PC-9 (cell line): Measurements from ENCODE around the gene DBF4B. TPM values are rescaled to one million over a fixed set of nuclear protein-coding genes. Genes with fewer than 3 reads are reported as not detected.
"Not testable (repeated sequence)": the region's sequence is repeated elsewhere in the genome, so short reads cannot be mapped to it uniquely, and the experiment has no call there.

Source experiments
- BruUV-seq: library from RNA; stranded (reverse); fragments of 400-500 nt; replicated peaks from 2 replicates; lab custom pipeline; 2021; lab: Mats Ljungman, UMichigan
- CTCF ChIA-PET: fragments of 300-600 bp; sonication (Branson Sonifier 250); formaldehyde crosslinking; loops from one replicate; lab custom pipeline; 2022; ENCODE audit warnings: antibody characterized with exemption; lab: Charles Lee
- POLR2A ChIA-PET: fragments of 300-600 bp; sonication (Branson Sonifier 250); formaldehyde crosslinking; loops from one replicate; lab custom pipeline; 2022; ENCODE audit warnings: antibody characterized with exemption; ENCODE audit not compliant: unreplicated experiment; lab: Charles Lee
- DNase-seq, 2 experiments: peaks; one replicate each; pipeline versions ENCODE4 v3.0.0 to v3.0.0-alpha.2; 2015 to 2022; ENCODE audit warnings: mixed read lengths in 1 of 2
- H2AFZ ChIP-seq: fragments of 200-600 bp; sonication (generic); 2 replicates; pipeline ENCODE4 v1.8.1; 2017; ENCODE audit warnings: antibody characterized with exemption
- H3F3A ChIP-seq: fragments of 200-600 bp; sonication (generic); 2 replicates; pipeline ENCODE4 v1.8.1; 2017; ENCODE audit warnings: antibody characterized with exemption, mild to moderate bottlenecking, low read depth; ENCODE audit not compliant: insufficient read depth
- H3K27ac ChIP-seq: fragments of 200-600 bp; sonication (generic); 2 replicates; pipeline ENCODE4 v1.6.1; 2016; ENCODE audit warnings: mixed run types
- H3K27me3 ChIP-seq: fragments of 200-600 bp; sonication (generic); 2 replicates; pipeline ENCODE4 v1.6.1; 2016; ENCODE audit warnings: low read depth, mixed run types; ENCODE audit not compliant: insufficient read depth
- H3K36me3 ChIP-seq: fragments of 200-600 bp; sonication (generic); 2 replicates; pipeline ENCODE4 v1.6.1; 2016; ENCODE audit warnings: low read depth, mixed run types
- H3K4me1 ChIP-seq: fragments of 200-600 bp; sonication (generic); replicated peaks from 2 replicates; pipeline ENCODE4 v1.6.1; 2016; ENCODE audit warnings: mixed run types; ENCODE audit not compliant: insufficient read depth
- H3K4me2 ChIP-seq: fragments of 200-600 bp; sonication (generic); 2 replicates; pipeline ENCODE4 v1.6.1; 2017; ENCODE audit warnings: mixed run types
- H3K4me3 ChIP-seq: fragments of 200-600 bp; sonication (generic); 2 replicates; pipeline ENCODE4 v1.6.1; 2016; ENCODE audit warnings: mixed run types
- H3K79me2 ChIP-seq: fragments of 200-600 bp; sonication (generic); 2 replicates; pipeline ENCODE4 v1.6.1; 2017; ENCODE audit warnings: low read depth, mixed run types
- H3K9me2 ChIP-seq: fragments of 200-600 bp; sonication (generic); 2 replicates; pipeline ENCODE4 v1.8.1; 2017; ENCODE audit warnings: mild to moderate bottlenecking; ENCODE audit not compliant: insufficient read depth
- H3K9me3 ChIP-seq: fragments of 200-600 bp; sonication (generic); 2 replicates; pipeline ENCODE4 v1.8.1; 2016; ENCODE audit warnings: low read depth; ENCODE audit not compliant: insufficient read depth
- H4K20me1 ChIP-seq: fragments of 200-600 bp; sonication (generic); 2 replicates; pipeline ENCODE4 v1.8.1; 2017; ENCODE audit not compliant: insufficient read depth
- CTCF ChIP-seq: fragments of 200-600 bp; sonication (generic); conservative IDR thresholded peaks from 2 replicates; pipeline ENCODE4 v1.6.1; 2017; ENCODE audit warnings: mixed run types, antibody characterized with exemption, mild to moderate bottlenecking, moderate library complexity
- EZH2 ChIP-seq: fragments of 200-600 bp; sonication (generic); IDR thresholded peaks from 2 replicates; pipeline ENCODE4 v1.8.0; 2017; ENCODE audit warnings: antibody characterized with exemption, low read depth
- intact Hi-C: fragments of 100-400 bp; cut with micrococcal nuclease; formaldehyde crosslinking; loops from one replicate; pipeline ENCODE4 v1.10.0; 2022; ENCODE audit not compliant: unreplicated experiment
- total RNA-seq: library from RNA; stranded (reverse); gene quantifications from 2 replicates; pipeline ENCODE4 v1.2.3, GENCODE V29; 2021

Gene DBF4B
- total RNA-seq, 1 experiment from 2014 or later: 33.3 TPM

GRCh38 chr17:44738214-44738906 lies 29.9 kb downstream of the DBF4B start:
- ChIA-PET POLR2A (no interaction called here), CTCF (no interaction called here)
- H3K36me3 ChIP-seq: no peaks in the 10 kb centered on the region

GRCh38 chr17:44741316-44741715 lies 32.9 kb downstream of the DBF4B start:
- POLR2A ChIA-PET: no interaction called here

More at GRCh38 chr17:44738214-44738906, 29.9 kb downstream of the DBF4B start:
- Histone ChIP-seq H3K27ac (no peak overlapping the region), H3K27me3 (no peaks in the 10 kb centered on the region), H3K4me2 (no peak overlapping the region), H3K9me2 (no peaks in the 10 kb centered on the region), H4K20me1 (no peaks in the 10 kb centered on the region), H3K9me3 (no peaks in the 10 kb centered on the region), H3K4me3 (no peak overlapping the region), H3K4me1 (no peaks in the 10 kb centered on the region), H2AFZ (no peak overlapping the region), H3K79me2 (no peaks in the 10 kb centered on the region), H3F3A (0 out of 2 replicates have a peak, but pooled peaks cover 3% of the 10 kb centered on the region)
- no peak for DNase-seq
- intact Hi-C loops: no loop called here
- no TSS peak for BruUV-seq
- TF ChIP-seq EZH2 (no peak), CTCF (no peak)

GRCh38 chr17:44745301-44745700 lies 36.8 kb downstream of the DBF4B start:
- DNase-seq: no peak
- H3K4me3 ChIP-seq: no peak overlapping the region
- no peaks in the 10 kb centered on the region for H3F3A ChIP-seq
- no peaks in the 10 kb centered on the region for H3K27me3 ChIP-seq
- H3K9me2 ChIP-seq: no peaks in the 10 kb centered on the region
- intact Hi-C loops: no loop called here
- TF ChIP-seq CTCF (no peak), EZH2 (no peak)
- H3K4me1 ChIP-seq: no peaks in the 10 kb centered on the region
- no peaks in the 10 kb centered on the region for H4K20me1 ChIP-seq
- CTCF ChIA-PET: no interaction called here
- POLR2A ChIA-PET: no interaction called here
- no TSS peak for BruUV-seq
- no peaks in the 10 kb centered on the region for H3K79me2 ChIP-seq
- H3K4me2 ChIP-seq: no peak overlapping the region
- no peaks in the 10 kb centered on the region for H3K9me3 ChIP-seq
- H3K36me3 ChIP-seq: no peaks in the 10 kb centered on the region
- no peak overlapping the region for H2AFZ ChIP-seq
- no peak overlapping the region for H3K27ac ChIP-seq

More at GRCh38 chr17:44741316-44741715, 32.9 kb downstream of the DBF4B start:
- H3K9me3 ChIP-seq: no peaks in the 10 kb centered on the region
- no peaks in the 10 kb centered on the region for H3K9me2 ChIP-seq
- no peaks in the 10 kb centered on the region for H3K4me1 ChIP-seq
- H3F3A ChIP-seq: no peaks in the 10 kb centered on the region
- no peaks in the 10 kb centered on the region for H3K36me3 ChIP-seq
- CTCF ChIA-PET: no interaction called here
- no peaks in the 10 kb centered on the region for H3K27me3 ChIP-seq
- no peak overlapping the region for H2AFZ ChIP-seq
- intact Hi-C loops: no loop called here
- no peaks in the 10 kb centered on the region for H4K20me1 ChIP-seq
- H3K4me2 ChIP-seq: no peak overlapping the region
- H3K27ac ChIP-seq: no peak overlapping the region
- no peak for TF ChIP-seq CTCF
- TF ChIP-seq EZH2: no peak
- BruUV-seq: no TSS peak
- H3K4me3 ChIP-seq: no peak overlapping the region
- no peaks in the 10 kb centered on the region for H3K79me2 ChIP-seq
- DNase-seq: no peak

GRCh38 chr17:44745738-44746137 lies 37.3 kb downstream of the DBF4B start:
- intact Hi-C loops, H3K4me3 ChIP-seq, H3K79me2 ChIP-seq, H3K36me3 ChIP-seq, H3K9me3 ChIP-seq, H3K4me1 ChIP-seq, DNase-seq, H4K20me1 ChIP-seq, H2AFZ ChIP-seq, BruUV-seq, H3K4me2 ChIP-seq, H3K27me3 ChIP-seq, POLR2A ChIA-PET, CTCF ChIA-PET, H3K9me2 ChIP-seq, H3K27ac ChIP-seq, H3F3A ChIP-seq: not testable (repeated sequence)
